HepG2 (cell line): ENCODE data around the gene IGFBP7. TPM values are rescaled to one million over a fixed set of nuclear protein-coding genes. Genes with fewer than 3 reads are reported as not detected.

Experiments
- ATAC-seq: fragments of 200-7000 bp; cut with Tn5 transposase; 3 replicates; pipeline ENCODE4 v1.9.1; 2020; ENCODE audit warnings: mild to moderate bottlenecking, moderate library complexity
- BruUV-seq: library from RNA; stranded (reverse); fragments of 400-500 nt; replicated peaks from 2 replicates; lab custom pipeline; 2021; lab: Mats Ljungman, UMichigan
- CTCF ChIA-PET: fragments of 300-600 bp; formaldehyde crosslinking; extraction: SDS; loops from one replicate; lab custom pipeline; 2021; ENCODE audit warnings: low total read pairs, inconsistent platforms, low intra/inter-chr PET ratio; lab: Yijun Ruan, JAX
- POLR2A ChIA-PET: fragments of 350-600 bp; sonication (Branson Sonifier 250); formaldehyde crosslinking; loops from one replicate; lab custom pipeline; 2020; ENCODE audit warnings: antibody characterized with exemption, inconsistent platforms; lab: Yijun Ruan, JAX
- DNase-seq: peaks from one replicate; pipeline ENCODE4 v3.0.0-alpha.2; 2015; ENCODE audit warnings: low spot score
- FAIRE-seq: peaks from 3 replicates; lab custom pipeline; 2011; peaks lifted over from hg19 to GRCh38; lab: Jason Lieb, UNC
- H2AFZ ChIP-seq: one replicate; pipeline ENCODE4 v1.6.1; 2011; ENCODE audit warnings: low read length, inconsistent platforms
- H3K27ac ChIP-seq: fragments of 300-600 bp; 3 replicates; pipeline ENCODE4 v1.8.0; 2011; ENCODE audit warnings: mixed run types, mild to moderate bottlenecking, mixed read lengths, low read length, inconsistent platforms; ENCODE audit not compliant: insufficient read depth; ENCODE audit errors: extremely low read length
- H3K27me3 ChIP-seq, 2 experiments: fragments of 200-600 bp in 1 of 2; 2 replicates in 1 of 2; 3 replicates in 1 of 2; pipeline versions ENCODE4 v1.6.0 to v1.8.0; 2011; ENCODE audit warnings: low read length in 2 of 2, mild to moderate bottlenecking in 2 of 2, moderate library complexity in 2 of 2, inconsistent platforms in 1 of 2; ENCODE audit not compliant: insufficient read depth in 2 of 2, control insufficient read depth in 1 of 2
- H3K36me3 ChIP-seq, 2 experiments: fragments of 200-600 bp in 1 of 2; replicated peaks in 1 of 2; 2 replicates in 1 of 2; 3 replicates in 1 of 2; pipeline versions ENCODE4 v1.5.1 to v1.8.0; 2011; ENCODE audit warnings: low read length in 2 of 2, inconsistent platforms in 1 of 2; ENCODE audit not compliant: insufficient read depth in 2 of 2, control insufficient read depth in 1 of 2
- H3K4me1 ChIP-seq: 2 replicates; pipeline ENCODE4 v1.5.1; 2012; ENCODE audit warnings: low read length, inconsistent platforms; ENCODE audit not compliant: insufficient read depth
- H3K4me2 ChIP-seq: 2 replicates; pipeline ENCODE4 v1.6.0; 2011; ENCODE audit warnings: low read depth, low read length, inconsistent platforms
- H3K4me3 ChIP-seq, 3 experiments: fragments of 200-600 bp in 1 of 3; sonication (generic), shearing (Covaris generic) in 1 of 3; replicated peaks in 1 of 3; 2 replicates each; pipeline ENCODE4 v1.5.1; 2011 to 2016; ENCODE audit warnings: low read length in 3 of 3, inconsistent platforms in 2 of 3, low read depth in 2 of 3, mild to moderate bottlenecking in 2 of 3, control low read depth in 1 of 3, mixed read lengths in 1 of 3; ENCODE audit not compliant: insufficient read depth in 1 of 3
- H3K79me2 ChIP-seq: one replicate; pipeline ENCODE4 v1.6.1; 2011; ENCODE audit warnings: low read length, inconsistent platforms; ENCODE audit not compliant: insufficient read depth
- H3K9ac ChIP-seq: 2 replicates; pipeline ENCODE4 v1.6.0; 2011; ENCODE audit warnings: mild to moderate bottlenecking, low read depth, low read length, inconsistent platforms; ENCODE audit not compliant: insufficient read depth
- H3K9me3 ChIP-seq: 2 replicates; pipeline ENCODE4 v1.5.1; 2012; ENCODE audit warnings: mild to moderate bottlenecking, low read length
- H4K20me1 ChIP-seq: 2 replicates; pipeline ENCODE4 v1.6.0; 2011; ENCODE audit warnings: inconsistent platforms, mild to moderate bottlenecking, low read length, moderate library complexity; ENCODE audit not compliant: insufficient read depth
- FOXA3 ChIP-seq: IDR thresholded peaks from 2 replicates; pipeline ENCODE4 v1.6.1; 2016; ENCODE audit warnings: missing genetic modification reagents, missing compliant biosample characterization
- HOXA7 ChIP-seq: sonication (generic); formaldehyde crosslinking; IDR thresholded peaks from 2 replicates; pipeline ENCODE4 v1.8.1; 2022; ENCODE audit warnings: mild to moderate bottlenecking, missing genetic modification reagents, moderate library complexity
- ZNF451 ChIP-seq: sonication (generic); formaldehyde crosslinking; IDR thresholded peaks from 2 replicates; pipeline ENCODE4 v1.5.0; 2020; ENCODE audit warnings: mild to moderate bottlenecking, missing genetic modification reagents
- ZNF761 ChIP-seq: sonication (generic); formaldehyde crosslinking; conservative IDR thresholded peaks from 2 replicates; pipeline ENCODE4 v1.4.0; 2020; ENCODE audit warnings: mild to moderate bottlenecking, missing genetic modification reagents
- WGBS: methylation state at CpG from one replicate; pipeline ENCODE4 v1.1.6; 2017; ENCODE audit warnings: low lambda C conversion rate; 5-methylcytosine and 5-hydroxymethylcytosine counted together
- in situ Hi-C: cut with HindIII; loops from 2 replicates; pipeline ENCODE4 v1.10.0; 2017; ENCODE audit warnings: low pct_unique_long_range_greater_than_20kb; ENCODE audit not compliant: extremely low pct_ligation_motif_present
- intact Hi-C: fragments of 100-400 bp; cut with micrococcal nuclease; formaldehyde crosslinking; loops from one replicate; pipeline ENCODE4 v1.10.0; 2022; ENCODE audit not compliant: unreplicated experiment
- polyA plus RNA-seq, 8 experiments: library from polyadenylated mRNA; depleted of rRNA in 3 of 8; stranded (reverse) in 7 of 8; unstranded in 1 of 8; fragments of >200 nt; fragmentation: Illumina TruSeq in 4 of 8; extraction: Trizol in 4 of 8; gene quantifications; 2 replicates each; pipeline versions ENCODE4 v1.2.1 to v1.2.3, GENCODE V29; 2011 to 2016; ENCODE audit warnings: low read depth in 4 of 8, missing spikeins in 1 of 8, mixed read lengths in 1 of 8; ENCODE audit not compliant: insufficient read depth in 1 of 8
- total RNA-seq, 5 experiments: library from RNA; depleted of rRNA; stranded (reverse); fragments of >200 nt; fragmentation: Illumina TruSeq; extraction: Trizol; gene quantifications; 2 replicates each; pipeline ENCODE4 v1.2.3, GENCODE V29; 2016; ENCODE audit warnings: low read depth in 1 of 5
- TF ChIP-seq, protein P1 (sequence below): IDR thresholded peaks from 2 replicates; pipeline ENCODE4 v1.6.1; 2016; ENCODE audit warnings: missing genetic modification reagents, missing compliant biosample characterization

The IGFBP7 gene
- total and polyA plus RNA-seq, 2 of the 13 experiments (the other 11 are each of a cell fraction or from before 2014, with no cell fraction given), result 1.1 to 1.3 TPM

- ATAC-seq, result no peak
- WGBS, result 91% methylated on average over 1 of the region's 1 CpG
- no peaks in the 10 kb centered on the region for H3K4me1 ChIP-seq
- no peaks in the 10 kb centered on the region for H3K27me3 ChIP-seq
- no peaks in the 10 kb centered on the region for H3K9me3 ChIP-seq
- ChIA-PET CTCF (no interaction called here), POLR2A (interaction anchor here (1.3 kb wide), 1 partner anchor 21 kb away, joined by 5 read pairs; the partner anchor contains the start of gene POLR2B)
- no peak overlapping the region for H3K4me2 ChIP-seq
- H2AFZ ChIP-seq, result no peak overlapping the region
- H3K36me3 ChIP-seq, result peaks cover 15 to 65% of the 10 kb centered on the region in 2 experiments
- no peak for DNase-seq
- TF ChIP-seq ZNF451, result no peak
- 0 out of 2 replicates have a peak, but pooled peaks cover 3% of the 10 kb centered on the region for H4K20me1 ChIP-seq
- no peak overlapping the region for H3K4me3 ChIP-seq
- H3K27ac ChIP-seq, result no peak overlapping the region
- in situ Hi-C loops (no loop called here), intact Hi-C loops (no loop called here)
- no peak for FAIRE-seq
- no peak overlapping the region for H3K9ac ChIP-seq
- TSS peak; percentile 20 for BruUV-seq
- H3K79me2 ChIP-seq, result peaks cover 3% of the 10 kb centered on the region
Observed at GRCh38 chr4:56999751-57000150, 110.4 kb downstream of the IGFBP7 start.

DNA sequence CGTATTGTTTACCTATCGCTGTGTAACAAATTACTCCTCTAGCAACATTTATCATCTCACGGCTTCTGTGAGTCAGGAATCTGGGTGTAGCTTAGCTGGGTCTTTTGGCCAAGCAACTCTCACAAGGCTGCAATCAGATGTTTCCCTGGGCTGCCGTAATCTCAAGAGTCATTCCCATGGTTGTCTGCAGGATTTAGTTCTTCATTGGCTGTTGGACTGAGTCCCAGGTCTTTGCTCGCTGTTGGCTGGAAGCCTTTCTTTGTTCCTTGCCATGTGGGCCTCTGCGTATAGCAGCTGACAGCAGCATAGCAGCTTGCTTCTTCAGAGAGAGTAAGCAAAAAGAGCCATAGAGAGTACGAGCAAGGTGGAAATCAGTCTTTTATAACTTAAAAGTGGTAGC is 114.7 kb downstream of the IGFBP7 start:
- ChIA-PET POLR2A (no interaction called here), CTCF (no interaction called here)
- Histone ChIP-seq H3K27me3 (no peaks in the 10 kb centered on the region), H3K36me3 (peaks cover 21 to 74% of the 10 kb centered on the region in 2 experiments), H2AFZ (no peak overlapping the region), H3K79me2 (peaks cover 3% of the 10 kb centered on the region), H3K4me2 (no peak overlapping the region), H3K4me1 (no peaks in the 10 kb centered on the region), H3K9ac (no peak overlapping the region), H3K27ac (no peak overlapping the region), H3K9me3 (no peaks in the 10 kb centered on the region), H3K4me3 (no peak overlapping the region), H4K20me1 (0 out of 2 replicates have a peak, but pooled peaks cover 3% of the 10 kb centered on the region)
- DNase-seq (no peak), ATAC-seq (no peak), FAIRE-seq (no peak)
- WGBS, result 98% methylated on average over 7 of the region's 7 CpGs
- TF ChIP-seq HOXA7 (CRISPR knock-in tag) (no peak), FOXA3 (no peak), ZNF761 (CRISPR knock-in tag) (no peak)
- TF ChIP-seq, protein P1, sequence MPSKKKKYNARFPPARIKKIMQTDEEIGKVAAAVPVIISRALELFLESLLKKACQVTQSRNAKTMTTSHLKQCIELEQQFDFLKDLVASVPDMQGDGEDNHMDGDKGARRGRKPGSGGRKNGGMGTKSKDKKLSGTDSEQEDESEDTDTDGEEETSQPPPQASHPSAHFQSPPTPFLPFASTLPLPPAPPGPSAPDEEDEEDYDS (CRISPR knock-in tag), result no peak
- in situ Hi-C loops, result no loop called here
- BruUV-seq, result no TSS peak
- intact Hi-C loops, result no loop called here
